NOMO-1 treated with DMSO at 0.1 percent for 48 hours (cell line): ENCODE measurements around the gene EIF4G1.

Source experiments
- DNase-seq: peaks from one replicate; lab custom pipeline; 2025; ENCODE audit not compliant: unreplicated experiment; lab: John Stamatoyannopoulos, UW

Gene EIF4G1

GRCh38 chr3:184350618-184351017 lies 36.2 kb downstream of the EIF4G1 start:
- no peak for DNase-seq

- DNase-seq = no peak
Measured at GRCh38 chr3:184351511-184352148, 37.2 kb downstream of the EIF4G1 start.

DNA sequence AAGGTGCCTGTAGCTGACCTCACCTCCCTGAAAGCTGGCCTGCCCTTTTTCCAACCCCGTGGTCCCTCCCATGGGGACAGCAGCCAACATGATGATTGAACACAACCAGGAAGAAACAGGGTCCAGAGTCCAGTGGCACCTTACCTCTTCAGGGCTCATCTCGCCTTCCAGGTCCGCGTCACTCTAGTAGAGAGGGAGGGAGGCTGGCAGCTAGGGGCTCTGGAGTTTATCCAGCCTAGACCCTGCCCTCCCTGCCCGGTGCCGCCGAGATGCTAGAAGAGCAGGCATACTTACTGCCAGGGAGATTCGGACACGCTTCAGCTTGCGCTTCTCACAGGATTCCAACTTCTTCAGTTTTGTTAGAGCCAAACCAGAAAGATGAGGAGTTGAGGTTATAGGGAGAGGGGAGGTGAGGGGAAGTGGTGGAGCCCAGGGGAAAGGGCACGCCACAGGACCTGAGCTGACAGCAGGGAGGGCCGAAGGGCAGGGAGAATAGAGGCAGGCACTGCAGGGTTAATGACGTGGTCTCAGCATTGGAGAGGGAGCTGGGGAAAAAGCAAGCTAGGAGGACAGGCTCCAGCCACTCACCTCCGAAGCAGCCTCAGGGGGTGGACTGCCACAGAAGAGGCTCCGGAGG lies 37.9 kb downstream of the EIF4G1 start:
- no peak for DNase-seq

DNA sequence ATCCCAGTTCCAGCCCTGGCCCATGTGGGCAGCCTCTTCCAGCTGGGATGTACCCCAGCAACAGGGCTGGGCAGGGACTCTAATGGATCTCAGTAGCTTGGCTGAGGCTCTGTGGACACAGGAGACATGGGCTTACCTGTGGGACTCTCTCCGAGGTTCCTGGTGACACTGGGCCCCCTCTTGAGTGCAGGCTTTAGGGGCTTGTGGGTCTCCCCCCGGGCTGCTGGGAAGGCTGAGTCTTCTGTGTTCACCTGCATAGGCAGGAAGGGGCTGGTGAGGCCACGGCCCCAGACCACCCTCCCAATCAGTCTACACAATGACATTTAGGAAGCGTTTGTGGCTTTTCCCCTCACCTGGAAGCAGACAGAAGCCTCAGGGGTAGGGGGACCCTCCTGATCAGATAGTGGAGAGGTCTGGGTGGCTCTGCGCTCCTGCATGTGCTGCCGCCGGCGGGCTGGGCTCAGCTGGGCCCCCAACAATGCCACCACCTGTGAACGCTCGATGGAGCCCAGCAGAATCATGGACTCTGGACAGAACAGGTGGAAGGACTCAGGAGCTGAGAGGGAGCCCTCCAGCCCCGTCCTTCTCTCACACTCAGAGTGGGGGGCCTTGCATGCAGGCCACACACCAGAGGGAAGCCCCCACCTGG lies 38.6 kb downstream of the EIF4G1 start:
- no peak for DNase-seq

DNA sequence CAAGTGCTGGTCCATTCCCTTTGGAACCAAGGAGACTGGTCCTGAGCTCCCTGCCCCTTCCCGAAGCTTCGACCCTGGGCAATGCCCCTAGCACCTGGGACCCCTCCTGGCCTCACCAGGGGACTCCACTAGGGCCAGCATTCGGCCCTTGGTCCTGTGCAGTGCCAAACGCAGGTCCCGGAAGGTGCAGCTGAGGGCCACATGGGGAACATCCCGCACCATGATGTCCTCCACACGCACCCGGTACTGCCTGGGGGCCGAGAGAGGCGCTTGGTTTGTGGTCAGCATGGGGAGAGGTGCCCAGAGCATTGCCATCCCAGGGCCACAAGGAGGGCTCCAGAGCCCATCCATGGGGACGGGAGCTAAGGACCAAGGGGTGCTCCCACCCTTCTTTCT lies 39.1 kb downstream of the EIF4G1 start:
- DNase-seq = no peak

DNA sequence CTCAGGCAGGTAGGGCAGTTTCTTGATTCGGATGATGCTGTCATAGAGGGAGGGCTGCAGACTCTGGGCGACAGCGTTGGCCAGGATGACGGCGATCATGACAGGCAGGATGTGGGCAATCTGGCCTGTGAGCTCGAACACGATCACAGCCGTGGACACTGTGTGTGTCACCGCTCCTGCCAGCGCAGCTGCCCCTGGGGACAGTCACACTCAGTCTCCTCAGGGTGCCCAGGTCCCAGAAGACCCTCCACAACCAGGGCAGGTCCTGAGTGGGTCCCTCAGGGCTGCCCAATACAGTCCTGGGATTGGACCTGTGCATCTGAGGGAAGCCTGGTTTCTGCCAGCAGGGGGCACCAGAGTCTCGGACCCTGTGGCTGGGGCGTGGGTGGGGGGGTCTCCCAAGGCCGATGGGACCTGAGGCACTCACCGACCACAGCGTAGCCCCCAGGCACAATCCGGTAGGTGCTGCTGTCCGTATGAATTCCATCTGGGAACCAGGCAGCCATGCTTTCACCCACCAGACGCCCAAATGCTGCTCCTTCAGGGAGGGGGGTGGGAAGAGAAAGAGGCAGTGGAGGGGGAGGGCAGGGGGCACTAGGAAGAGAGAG lies 39.8 kb downstream of the EIF4G1 start:
- DNase-seq = no peak

- DNase-seq = no peak
Measured at GRCh38 chr3:184354754-184355153, 40.3 kb downstream of the EIF4G1 start.

- no peak for DNase-seq
Measured at GRCh38 chr3:184355261-184356040, 41.0 kb downstream of the EIF4G1 start.

- DNase-seq = no peak
Measured at GRCh38 chr3:184357248-184358123, 43.1 kb downstream of the EIF4G1 start.

DNA sequence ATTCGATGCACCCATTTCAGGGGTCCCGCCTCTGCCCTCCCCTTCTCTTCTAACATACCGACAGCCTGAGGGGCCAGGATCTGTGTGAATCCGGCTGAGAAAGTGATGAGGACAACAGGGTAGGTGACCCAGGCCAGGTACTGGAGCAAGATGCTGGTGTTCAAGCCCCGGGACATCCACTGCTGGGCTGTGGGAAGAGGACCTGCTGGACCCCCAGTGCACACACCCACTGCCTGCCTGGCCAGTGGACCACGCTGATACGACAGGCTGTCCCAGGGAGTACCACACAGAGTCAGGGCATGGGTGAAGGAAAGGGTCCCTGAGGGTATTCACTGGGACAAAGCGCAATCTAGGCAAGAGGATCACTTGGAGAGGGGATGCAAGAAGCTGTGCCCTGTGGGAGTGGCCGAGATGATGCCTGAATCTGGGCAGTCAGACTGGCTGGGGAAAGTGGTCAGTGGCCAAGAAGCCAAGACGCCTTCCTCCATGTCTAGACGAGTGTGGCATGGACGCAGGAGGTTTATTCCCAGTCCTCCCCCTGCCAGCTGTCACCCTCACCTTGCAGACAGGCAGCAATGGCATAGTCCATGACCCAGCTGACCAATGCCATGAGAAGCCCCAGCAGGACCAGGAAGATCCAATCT lies 43.8 kb downstream of the EIF4G1 start:
- no peak for DNase-seq

- no peak for DNase-seq
Measured at GRCh38 chr3:184358921-184359350, 44.5 kb downstream of the EIF4G1 start.

DNA sequence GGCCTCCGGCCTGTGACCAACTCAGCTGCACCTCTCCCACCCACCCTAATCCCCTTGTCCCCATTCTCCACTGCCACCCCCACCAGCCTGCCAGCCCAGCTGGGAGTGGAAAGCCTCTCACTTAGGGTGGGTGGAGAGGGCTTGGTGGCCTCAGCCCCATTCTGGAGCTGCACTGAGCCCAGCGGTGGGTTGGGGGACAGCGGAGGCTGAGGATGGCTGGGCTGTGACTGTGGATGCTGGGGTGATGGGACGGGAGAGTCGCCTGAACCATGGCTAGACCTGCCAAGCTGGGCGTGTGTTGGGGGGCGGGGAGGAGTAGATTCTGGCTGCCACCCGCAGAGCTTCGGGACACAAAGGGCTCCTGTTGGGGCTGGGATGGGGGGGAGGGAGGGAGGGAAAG lies 45.2 kb downstream of the EIF4G1 start:
- no peak for DNase-seq

- no peak for DNase-seq
Measured at GRCh38 chr3:184360070-184360928, 45.9 kb downstream of the EIF4G1 start.

GRCh38 chr3:184360929-184361531 lies 46.6 kb downstream of the EIF4G1 start:
- DNase-seq = no peak

DNA sequence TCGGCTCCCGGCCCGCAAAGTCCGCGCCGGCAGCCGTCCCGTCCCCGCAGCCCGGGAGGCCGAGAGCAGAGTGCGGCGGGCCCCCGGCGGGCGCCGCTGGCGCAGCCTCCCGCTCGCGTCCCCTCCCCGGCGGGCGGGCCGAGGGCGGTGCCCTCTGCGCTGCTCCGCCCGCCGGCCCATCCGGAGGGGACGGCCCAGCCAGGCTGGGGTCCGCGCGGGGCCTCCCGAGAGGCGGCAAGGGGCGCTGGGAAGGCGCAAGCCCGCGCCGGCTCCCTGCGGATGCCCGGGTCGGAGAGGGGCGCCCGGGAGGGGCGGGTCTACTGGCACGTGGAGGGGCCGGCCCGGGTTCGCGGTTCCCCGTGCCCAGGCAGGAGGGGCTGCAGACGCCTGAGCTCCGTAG lies 47.1 kb downstream of the EIF4G1 start, which contains the start of the genes CLCN2 and POLR2H:
Gene CLCN2, minus strand, starts transcription at position 74 of the 400 bp plus-strand sequence. CDS start 126 bp downstream, outside the sequence.
Gene POLR2H, plus strand, starts transcription at position 179 of the 400 bp plus-strand sequence. CDS start 1,783 bp downstream, outside the sequence.
- DNase-seq = peak; percentile 43

GRCh38 chr3:184361932-184362667 lies 47.7 kb downstream of the EIF4G1 start:
- peak; percentile 38 for DNase-seq
